Ascending aorta (tissue), 2 donors: Measurements from ENCODE around the gene PRPF40B. TPM values are rescaled to one million over a fixed set of nuclear protein-coding genes. Genes with fewer than 3 reads are reported as not detected.

Experiments
- DNase-seq, 2 donors: peaks; one replicate each; pipeline ENCODE4 v3.0.0-alpha.2; 2019; ENCODE audit warnings: low spot score in 2 of 2
- H3K27ac ChIP-seq, 2 donors: fragments of 200-600 bp; sonication (generic); one replicate each; pipeline ENCODE4 v1.5.1; 2016 to 2017; ENCODE audit warnings: mild to moderate bottlenecking in 1 of 2
- H3K27me3 ChIP-seq: fragments of 200-600 bp; sonication (generic); one replicate; pipeline ENCODE4 v1.5.1; 2017
- H3K36me3 ChIP-seq, 2 donors: fragments of 200-600 bp; sonication (generic); one replicate each; pipeline ENCODE4 v1.5.1; 2016
- H3K4me1 ChIP-seq, 2 donors: fragments of 200-600 bp; sonication (generic); one replicate each; pipeline ENCODE4 v1.5.1; 2016 to 2017; ENCODE audit warnings: mild to moderate bottlenecking in 1 of 2
- H3K4me3 ChIP-seq, 2 donors: fragments of 200-600 bp; sonication (generic); one replicate each; pipeline ENCODE4 v1.5.1; 2016 to 2017; ENCODE audit warnings: mild to moderate bottlenecking in 1 of 2
- H3K9me3 ChIP-seq, 2 donors: fragments of 200-600 bp; sonication (generic); one replicate each; pipeline ENCODE4 v1.5.1; 2016
- CTCF ChIP-seq, 3 experiments: fragments of 200-600 bp in 2 of 3; fragments of 450-650 bp in 1 of 3; sonication (generic) in 2 of 3; IDR thresholded peaks; one replicate each; pipeline ENCODE4 v1.5.1; 2016 to 2019; ENCODE audit warnings: antibody characterized with exemption in 3 of 3, mild to moderate bottlenecking in 1 of 3, moderate library complexity in 1 of 3
- intact Hi-C: fragments of 100-400 bp; cut with DNase I; formaldehyde crosslinking; loops from one replicate; pipeline ENCODE4 v1.15.1; 2023
- total RNA-seq: library from RNA; depleted of rRNA; stranded (reverse); fragments of >200 nt; gene quantifications from one replicate; pipeline ENCODE4 v1.1.0, GENCODE V29; 2016

The PRPF40B gene
- total RNA-seq = 9.5 TPM

- peak within 1 kb of the TSS; percentile 89 to 96 for H3K27ac ChIP-seq
- TF ChIP-seq CTCF (IDR thresholded peaks at IDR 0.05) = peak; percentile 49 to 60 (median 58)
- intact Hi-C loops = loop anchor here (1.0 to 10.0 kb wide), 4 partner anchors 55 to 1404 kb away; partner anchors contain the start of genes FMNL3, LARP4, MCRS1 and SLC11A2
- H3K4me1 ChIP-seq = peaks cover 6 to 11% of the 10 kb centered on the region in 2 donors
- no peaks in the 10 kb centered on the region for H3K9me3 ChIP-seq
- peak; percentile 49 to 93 for DNase-seq
- no peaks in the 10 kb centered on the region for H3K27me3 ChIP-seq
- H3K36me3 ChIP-seq = no peaks in the 10 kb centered on the region
- peak within 1 kb of the TSS; percentile 49 to 77 for H3K4me3 ChIP-seq
Measured at GRCh38 chr12:49623142-49623904, at the start of gene PRPF40B. Gene PRPF40B, plus strand, starts transcription at chr12:49623561. Its CDS starts 30 bp downstream, at chr12:49623591.

DNA sequence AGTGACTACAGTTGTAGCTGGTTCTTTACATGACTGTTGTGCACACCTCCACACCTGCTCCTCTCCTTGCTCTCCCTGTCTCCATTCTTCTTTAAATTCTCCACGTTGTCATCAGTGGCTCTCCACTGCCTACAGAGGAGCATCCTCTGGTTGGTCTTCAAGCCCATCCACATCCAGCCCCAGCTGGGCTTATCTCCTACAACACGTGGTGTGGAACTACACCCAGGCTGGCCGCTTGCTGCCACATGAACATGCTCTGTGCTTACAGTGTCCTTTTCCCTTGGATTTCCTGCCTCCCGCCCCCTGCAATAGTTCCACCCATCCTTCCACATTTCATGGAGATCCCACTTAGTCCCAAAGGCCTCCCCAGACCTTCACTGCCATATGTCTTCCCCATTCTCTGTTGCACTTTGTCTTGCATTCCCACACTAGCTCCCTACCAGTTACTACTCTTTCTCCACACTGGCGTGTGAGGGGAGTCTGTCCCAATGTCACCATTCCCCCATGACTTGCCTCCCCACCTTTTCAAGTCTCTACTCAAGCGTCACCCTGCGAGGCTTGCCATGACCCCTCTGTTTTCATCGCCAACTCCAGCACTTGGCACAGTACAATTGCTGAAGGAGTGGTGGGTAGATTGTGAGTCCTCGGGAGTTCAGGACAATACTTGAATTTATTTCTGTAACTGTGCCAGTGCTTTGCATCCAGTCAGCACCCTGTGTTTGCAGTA lies 45.6 kb upstream of the PRPF40B start:
- Histone ChIP-seq H3K4me3 (no peak overlapping the region), H3K27me3 (no peaks in the 10 kb centered on the region), H3K9me3 (no peaks in the 10 kb centered on the region), H3K36me3 (peaks cover 4 to 7% of the 10 kb centered on the region in 2 donors), H3K4me1 (no peaks in the 10 kb centered on the region), H3K27ac (no peak overlapping the region)
- DNase-seq = no peak
- intact Hi-C loops = no loop called here
- no peak for TF ChIP-seq CTCF (IDR thresholded peaks at IDR 0.05)

DNA sequence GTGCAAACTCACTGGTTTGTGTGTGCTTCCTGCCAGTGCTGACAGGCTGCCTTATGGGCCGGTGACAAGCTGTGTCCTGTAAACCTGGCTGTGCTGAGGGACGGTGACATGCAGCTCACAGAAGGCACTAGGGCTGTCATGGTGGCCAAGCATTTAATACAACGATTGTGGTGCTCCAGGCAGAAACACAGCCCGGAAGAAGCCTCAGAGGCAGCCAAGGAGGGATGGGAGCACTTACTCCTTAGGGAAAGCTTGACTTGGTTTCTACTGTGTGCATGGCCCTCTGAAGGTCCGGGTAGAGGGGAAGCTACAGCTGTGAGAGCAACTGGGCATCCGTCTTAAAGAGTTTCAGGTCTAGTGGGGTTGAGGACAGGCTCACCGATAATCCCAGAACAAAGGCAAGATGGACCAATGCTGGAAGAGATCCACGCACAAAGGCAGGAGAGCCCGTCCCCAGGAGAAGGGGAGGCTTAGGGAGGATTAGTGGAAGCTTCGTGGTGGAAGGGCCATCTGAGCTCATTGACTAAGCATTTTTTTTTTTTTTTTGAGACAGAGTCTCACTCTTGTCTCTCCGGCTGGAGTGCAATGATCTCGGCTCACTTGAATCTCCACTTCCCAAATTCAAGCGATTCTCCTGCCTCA lies 44.8 kb upstream of the PRPF40B start:
- Histone ChIP-seq H3K36me3 (peaks cover 4 to 7% of the 10 kb centered on the region in 2 donors), H3K4me3 (no peak overlapping the region), H3K9me3 (no peaks in the 10 kb centered on the region), H3K27ac (no peak overlapping the region), H3K4me1 (no peaks in the 10 kb centered on the region), H3K27me3 (no peaks in the 10 kb centered on the region)
- intact Hi-C loops = no loop called here
- no peak for TF ChIP-seq CTCF (IDR thresholded peaks at IDR 0.05)
- no peak for DNase-seq

DNA sequence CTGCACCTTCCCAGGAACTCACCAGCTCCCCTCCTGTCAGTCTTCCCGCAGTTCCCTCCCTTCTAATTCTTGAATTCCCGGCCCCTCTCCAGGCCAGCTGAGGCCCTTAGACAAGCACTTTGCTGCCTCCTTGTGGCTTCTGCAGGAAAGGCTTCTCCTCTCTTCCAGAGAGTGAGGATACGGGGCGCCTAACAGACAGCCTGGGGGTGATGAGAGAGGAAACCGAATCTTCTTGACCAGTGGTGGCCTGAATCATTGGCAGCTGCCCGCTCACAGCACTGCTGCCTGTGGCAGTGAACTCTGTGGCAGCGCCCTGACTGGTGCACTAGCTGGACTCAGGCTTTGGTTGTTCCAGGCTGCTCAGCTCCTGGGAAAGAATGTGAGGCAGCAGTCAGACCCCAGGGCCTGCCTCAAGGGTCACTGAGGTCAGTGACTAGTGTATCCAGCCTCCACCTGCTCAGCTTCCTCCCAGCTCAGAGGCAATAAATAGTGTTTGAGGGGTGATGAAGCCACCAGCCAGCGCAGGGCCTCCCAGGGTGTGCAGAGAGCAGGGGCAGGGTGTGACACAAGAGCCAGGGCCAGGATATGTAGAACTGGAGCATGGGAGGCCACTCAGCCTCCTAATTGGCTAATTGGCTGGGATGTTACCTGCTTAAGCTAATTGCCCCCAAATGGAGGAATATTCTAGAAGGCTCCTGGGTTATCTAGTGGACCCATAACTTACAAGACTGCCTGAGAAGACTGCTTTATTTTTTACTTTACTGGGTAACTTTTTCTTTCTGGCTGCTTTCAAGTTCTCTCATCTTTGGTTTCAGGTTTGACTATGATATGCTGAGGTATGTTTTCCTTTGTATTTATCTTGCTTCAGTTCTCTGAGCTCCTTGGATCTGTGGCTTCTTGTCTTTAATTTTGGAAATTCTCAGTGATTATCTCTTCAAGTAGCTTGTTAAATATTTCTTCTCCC lies 42.5 kb upstream of the PRPF40B start:
- H3K27ac ChIP-seq = no peak overlapping the region
- TF ChIP-seq CTCF (IDR thresholded peaks at IDR 0.05) = peak; percentile 46 to 77 (median 72)
- peak in 1 of 2 donors; percentile 76 for DNase-seq
- H3K4me1 ChIP-seq = no peaks in the 10 kb centered on the region
- no peaks in the 10 kb centered on the region for H3K9me3 ChIP-seq
- intact Hi-C loops = no loop called here
- H3K36me3 ChIP-seq = peaks cover 0 to 3% of the 10 kb centered on the region in 2 donors
- H3K4me3 ChIP-seq = no peak overlapping the region
- H3K27me3 ChIP-seq = no peaks in the 10 kb centered on the region

DNA sequence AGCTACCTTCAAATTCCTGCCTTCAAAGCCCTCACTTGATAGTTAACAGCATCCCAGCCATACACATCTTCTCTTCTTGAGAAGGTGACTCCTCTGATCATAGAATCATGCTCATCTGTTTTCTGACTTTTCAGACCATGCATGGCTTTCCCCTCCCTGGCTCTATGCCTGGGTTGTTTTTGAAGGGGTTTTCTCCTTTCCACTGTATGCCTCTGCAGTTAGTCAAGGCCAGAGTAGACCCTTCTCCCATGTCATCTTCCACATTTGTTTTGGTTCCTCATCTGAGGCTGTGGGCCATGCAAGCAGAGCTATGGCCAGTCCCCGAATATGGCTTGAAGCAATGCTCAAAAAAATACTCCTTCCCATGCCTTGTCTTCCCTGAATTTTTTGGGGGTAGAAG lies 41.2 kb upstream of the PRPF40B start:
- H3K4me3 ChIP-seq = no peak overlapping the region
- no peaks in the 10 kb centered on the region for H3K9me3 ChIP-seq
- no peak for TF ChIP-seq CTCF (IDR thresholded peaks at IDR 0.05)
- H3K27ac ChIP-seq = no peak overlapping the region
- intact Hi-C loops = no loop called here
- no peaks in the 10 kb centered on the region for H3K4me1 ChIP-seq
- H3K27me3 ChIP-seq = no peaks in the 10 kb centered on the region
- no peak for DNase-seq
- H3K36me3 ChIP-seq = peaks cover 0 to 6% of the 10 kb centered on the region in 2 donors
